DND-41 (cell line): ENCODE results near the gene EPB41L4A.

ENCODE experiments used
- ATAC-seq: fragments of 200-7000 bp; cut with Tn5 transposase; 3 replicates; pipeline ENCODE4 v1.9.1; 2021; ENCODE audit warnings: low read depth; ENCODE audit not compliant: insufficient read depth
- DNase-seq: peaks from one replicate; pipeline ENCODE4 v3.0.0-alpha.2; 2020
- H2AFZ ChIP-seq: 2 replicates; pipeline ENCODE4 v1.6.0; 2012; ENCODE audit warnings: low read depth, low read length
- H3K27ac ChIP-seq: 2 replicates; pipeline ENCODE4 v1.5.1; 2012; ENCODE audit warnings: low read length, inconsistent platforms
- H3K27me3 ChIP-seq: fragments of 200-600 bp; sonication (generic); 2 replicates; pipeline ENCODE4 v1.6.0; 2012; ENCODE audit warnings: low read length, mild to moderate bottlenecking, inconsistent platforms; ENCODE audit not compliant: insufficient read depth, poor library complexity
- H3K36me3 ChIP-seq: 2 replicates; pipeline ENCODE4 v1.5.1; 2012; ENCODE audit warnings: low read length, inconsistent platforms; ENCODE audit not compliant: insufficient read depth
- H3K4me1 ChIP-seq: 2 replicates; pipeline ENCODE4 v1.5.1; 2012; ENCODE audit warnings: mild to moderate bottlenecking, low read length; ENCODE audit not compliant: insufficient read depth
- H3K4me2 ChIP-seq: 2 replicates; pipeline ENCODE4 v1.6.0; 2012; ENCODE audit warnings: mild to moderate bottlenecking, moderate library complexity, low read length, inconsistent platforms; ENCODE audit not compliant: insufficient read depth
- H3K4me3 ChIP-seq, 2 experiments: fragments of 200-600 bp in 1 of 2; shearing (Covaris generic) in 1 of 2; 2 replicates each; pipeline ENCODE4 v1.5.1; 2012 to 2016; ENCODE audit warnings: inconsistent platforms in 2 of 2, low read length in 2 of 2, mild to moderate bottlenecking in 2 of 2, low read depth in 1 of 2, moderate library complexity in 1 of 2
- H3K79me2 ChIP-seq: 2 replicates; pipeline ENCODE4 v1.6.0; 2012; ENCODE audit warnings: low read length, inconsistent platforms; ENCODE audit not compliant: insufficient read depth
- H3K9ac ChIP-seq: 2 replicates; pipeline ENCODE4 v1.6.0; 2012; ENCODE audit warnings: low read depth, mild to moderate bottlenecking, inconsistent platforms, low read length, moderate library complexity
- H3K9me3 ChIP-seq: 2 replicates; pipeline ENCODE4 v1.5.1; 2012; ENCODE audit warnings: low read length, moderate library complexity, mild to moderate bottlenecking, inconsistent platforms; ENCODE audit not compliant: insufficient read depth, severe bottlenecking
- H4K20me1 ChIP-seq: 2 replicates; pipeline ENCODE4 v1.6.0; 2012; ENCODE audit warnings: low read length; ENCODE audit not compliant: insufficient read depth
- CTCF ChIP-seq: IDR thresholded peaks from 2 replicates; pipeline ENCODE4 v1.5.1; 2012; ENCODE audit warnings: borderline replicate concordance, low read length, moderate library complexity, mild to moderate bottlenecking; ENCODE audit not compliant: poor library complexity, severe bottlenecking; ENCODE audit errors: extremely low read depth
- EZH2 ChIP-seq: IDR thresholded peaks from 3 replicates; pipeline ENCODE4 v1.6.1; 2012; ENCODE audit warnings: borderline replicate concordance, low read depth, mild to moderate bottlenecking, moderate library complexity, low read length, inconsistent platforms; ENCODE audit not compliant: severe bottlenecking

The EPB41L4A gene

GRCh38 chr5:112411903-112412302 lies 7.2 kb downstream of the EPB41L4A start:
- Histone ChIP-seq H3K36me3 (no peaks in the 10 kb centered on the region), H3K4me3 (no peak overlapping the region), H3K27me3 (peaks cover 22% of the 10 kb centered on the region), H3K4me1 (no peaks in the 10 kb centered on the region), H3K9ac (no peak overlapping the region), H2AFZ (no peak overlapping the region), H3K27ac (no peak overlapping the region), H3K9me3 (no peaks in the 10 kb centered on the region), H3K4me2 (no peak overlapping the region), H4K20me1 (no peaks in the 10 kb centered on the region), H3K79me2 (no peaks in the 10 kb centered on the region)
- TF ChIP-seq EZH2, result no peak
- DNase-seq (no peak), ATAC-seq (no peak)

GRCh38 chr5:112407666-112408065 lies 11.4 kb downstream of the EPB41L4A start:
- Histone ChIP-seq H3K27ac (no peak overlapping the region), H3K4me1 (no peaks in the 10 kb centered on the region), H3K27me3 (peaks cover 10% of the 10 kb centered on the region), H3K9ac (no peak overlapping the region), H3K36me3 (no peaks in the 10 kb centered on the region), H3K79me2 (no peaks in the 10 kb centered on the region), H3K4me2 (no peak overlapping the region), H3K9me3 (no peaks in the 10 kb centered on the region), H4K20me1 (no peaks in the 10 kb centered on the region), H2AFZ (no peak overlapping the region), H3K4me3 (no peak overlapping the region)
- no peak for ATAC-seq
- TF ChIP-seq CTCF (no peak), EZH2 (no peak)
- no peak for DNase-seq

- no peak for TF ChIP-seq EZH2
- no peak for TF ChIP-seq CTCF
- Histone ChIP-seq H3K27ac (no peak overlapping the region), H3K79me2 (no peaks in the 10 kb centered on the region), H3K9me3 (no peaks in the 10 kb centered on the region), H3K27me3 (peaks cover 7% of the 10 kb centered on the region), H3K4me3 (no peak overlapping the region), H3K36me3 (no peaks in the 10 kb centered on the region), H2AFZ (no peak overlapping the region), H3K4me1 (no peaks in the 10 kb centered on the region), H3K4me2 (no peak overlapping the region), H4K20me1 (no peaks in the 10 kb centered on the region), H3K9ac (no peak overlapping the region)
- no peak for ATAC-seq
- DNase-seq, result no peak
Measured at GRCh38 chr5:112407240-112407639, 11.8 kb downstream of the EPB41L4A start.

GRCh38 chr5:112403069-112403468 lies 16.0 kb downstream of the EPB41L4A start:
- H3K4me1 ChIP-seq, result no peaks in the 10 kb centered on the region
- no peak for DNase-seq
- no peak overlapping the region for H2AFZ ChIP-seq
- H3K4me3 ChIP-seq, result no peak overlapping the region
- H3K36me3 ChIP-seq, result no peaks in the 10 kb centered on the region
- no peak overlapping the region for H3K4me2 ChIP-seq
- no peak for TF ChIP-seq CTCF
- no peak for TF ChIP-seq EZH2
- H3K79me2 ChIP-seq, result no peaks in the 10 kb centered on the region
- H3K27ac ChIP-seq, result no peak overlapping the region
- H3K9ac ChIP-seq, result no peak overlapping the region
- H3K27me3 ChIP-seq, result peaks cover 5% of the 10 kb centered on the region
- no peaks in the 10 kb centered on the region for H4K20me1 ChIP-seq
- no peak for ATAC-seq
- no peaks in the 10 kb centered on the region for H3K9me3 ChIP-seq
